Amniotic epithelial cell (primary cell): Measurements from ENCODE around the gene SKP1.

Source experiments
- DNase-seq: peaks from one replicate; pipeline ENCODE4 v3.0.0-alpha.2; 2010; ENCODE audit warnings: low read depth

Gene SKP1

DNA sequence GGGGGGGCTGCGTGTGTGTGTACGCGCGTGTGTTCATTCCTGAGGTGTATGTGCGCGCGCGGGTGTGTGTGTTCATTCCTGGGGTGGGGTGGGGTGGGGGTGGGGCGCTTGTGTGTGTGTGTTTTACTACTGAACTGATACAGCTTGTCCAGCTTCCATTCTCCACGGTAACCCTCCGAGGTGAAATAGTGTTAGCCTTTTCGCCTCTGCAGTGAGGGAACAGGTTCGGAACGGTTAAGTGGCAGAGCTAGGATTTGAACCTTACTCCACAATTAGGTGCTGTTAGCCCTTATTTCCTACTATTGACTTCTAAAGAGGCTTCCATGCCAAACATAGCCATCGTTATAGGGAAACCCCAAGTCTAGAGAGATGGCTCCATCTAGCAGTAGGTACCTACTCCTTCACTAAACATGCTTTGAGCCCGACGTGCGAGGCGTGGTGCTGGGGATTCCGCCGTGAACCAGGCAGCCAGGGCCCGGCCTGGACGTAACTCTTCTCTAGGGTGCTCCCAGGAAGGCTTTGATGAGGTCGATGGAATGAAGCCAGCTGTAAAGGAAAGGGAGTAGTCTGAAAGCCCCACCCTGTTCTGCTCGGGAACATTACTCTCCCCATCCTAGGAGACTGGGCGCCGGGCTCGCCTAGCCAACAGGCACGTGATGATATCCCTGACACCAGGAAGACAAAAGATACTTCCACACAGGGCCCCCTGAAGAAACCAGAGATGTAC, 782 bp upstream of the SKP1 start:
- DNase-seq = peak; percentile 53

GRCh38 chr5:134175921-134176510, 734 bp downstream of the SKP1 start:
- DNase-seq = peak; percentile 34

DNA sequence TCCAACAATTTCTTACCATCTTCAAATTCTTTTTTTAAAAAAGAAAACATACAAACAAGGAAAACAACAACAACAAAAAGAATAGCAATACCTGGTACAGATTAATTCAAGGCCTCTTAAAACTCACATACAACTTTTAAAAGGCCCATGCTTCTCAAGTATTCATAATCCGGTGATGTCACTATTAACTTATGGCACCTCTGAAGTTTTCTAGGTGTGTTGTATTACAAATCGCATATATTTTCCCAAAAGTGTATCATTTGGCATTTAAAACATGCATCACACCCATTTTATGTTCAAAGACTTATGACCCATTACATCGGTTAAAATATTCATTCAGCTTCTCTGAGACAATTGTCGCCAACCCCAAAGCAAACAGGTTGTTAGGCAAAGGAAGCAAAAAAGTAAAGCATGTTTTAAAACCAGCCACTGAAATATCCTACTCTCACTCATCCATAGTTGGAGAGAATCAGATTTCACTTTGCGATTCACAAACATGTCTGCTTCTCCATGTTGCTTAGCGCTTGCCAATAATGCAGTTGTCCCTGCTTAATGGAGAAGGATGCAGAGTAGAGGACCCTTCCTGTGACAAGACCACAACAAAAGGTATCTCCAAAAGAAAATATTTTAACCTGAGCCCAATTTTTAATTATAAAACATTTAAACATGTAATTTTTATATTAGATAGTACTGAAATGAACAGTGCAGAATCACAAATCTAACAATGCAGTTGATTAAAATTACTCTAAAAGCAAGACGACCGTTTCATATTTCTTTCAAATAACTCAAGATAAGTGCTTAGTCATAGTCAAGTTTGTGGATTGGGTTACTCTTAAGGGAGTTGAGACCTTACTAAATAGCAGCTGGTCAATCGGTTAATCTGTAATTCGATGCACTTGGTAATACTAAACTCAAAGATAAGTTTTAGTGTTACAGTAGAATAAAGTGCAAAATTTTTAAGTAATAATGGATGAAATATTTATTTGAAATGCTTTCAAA, 1.6 kb downstream of the SKP1 start:
- peak; percentile 46 for DNase-seq

DNA sequence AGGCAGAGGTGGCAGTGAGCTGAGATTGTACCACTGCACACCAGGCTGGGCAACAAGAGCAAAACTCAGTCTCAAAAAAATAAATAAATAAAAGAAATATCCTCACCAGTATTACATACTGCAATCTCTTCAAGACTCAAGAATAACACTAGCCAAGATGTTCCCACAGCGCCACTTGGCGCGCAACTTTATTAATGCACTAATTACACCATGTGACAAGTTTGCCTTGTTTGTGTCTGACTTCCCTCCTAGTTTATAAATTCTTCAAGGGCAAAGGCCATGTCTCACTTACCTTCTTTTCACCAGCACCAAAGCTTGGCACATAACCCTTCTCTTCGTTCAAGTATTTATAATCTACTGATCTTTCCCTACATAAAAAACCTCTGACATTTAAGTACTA, 4.8 kb downstream of the SKP1 start:
- DNase-seq = no peak

DNA sequence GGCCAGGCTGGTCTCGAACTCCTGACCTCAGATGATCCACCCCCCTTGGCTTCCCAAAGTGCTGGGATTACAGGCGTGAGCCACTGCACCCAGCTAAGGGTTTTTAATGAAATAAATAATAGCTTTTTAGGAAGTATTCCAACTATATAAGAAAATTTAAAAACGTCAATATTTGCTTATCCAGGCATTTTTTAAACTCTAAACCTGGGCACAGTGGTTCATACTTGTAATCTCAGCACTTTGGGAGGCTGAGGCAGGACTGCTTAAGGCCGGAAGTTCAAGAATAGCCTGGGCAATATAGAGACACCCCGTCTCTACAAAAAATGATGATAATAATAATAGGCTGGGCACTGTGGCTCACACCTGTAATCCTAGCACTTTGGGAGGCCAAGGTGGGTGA, 14.2 kb downstream of the SKP1 start:
- no peak for DNase-seq

DNA sequence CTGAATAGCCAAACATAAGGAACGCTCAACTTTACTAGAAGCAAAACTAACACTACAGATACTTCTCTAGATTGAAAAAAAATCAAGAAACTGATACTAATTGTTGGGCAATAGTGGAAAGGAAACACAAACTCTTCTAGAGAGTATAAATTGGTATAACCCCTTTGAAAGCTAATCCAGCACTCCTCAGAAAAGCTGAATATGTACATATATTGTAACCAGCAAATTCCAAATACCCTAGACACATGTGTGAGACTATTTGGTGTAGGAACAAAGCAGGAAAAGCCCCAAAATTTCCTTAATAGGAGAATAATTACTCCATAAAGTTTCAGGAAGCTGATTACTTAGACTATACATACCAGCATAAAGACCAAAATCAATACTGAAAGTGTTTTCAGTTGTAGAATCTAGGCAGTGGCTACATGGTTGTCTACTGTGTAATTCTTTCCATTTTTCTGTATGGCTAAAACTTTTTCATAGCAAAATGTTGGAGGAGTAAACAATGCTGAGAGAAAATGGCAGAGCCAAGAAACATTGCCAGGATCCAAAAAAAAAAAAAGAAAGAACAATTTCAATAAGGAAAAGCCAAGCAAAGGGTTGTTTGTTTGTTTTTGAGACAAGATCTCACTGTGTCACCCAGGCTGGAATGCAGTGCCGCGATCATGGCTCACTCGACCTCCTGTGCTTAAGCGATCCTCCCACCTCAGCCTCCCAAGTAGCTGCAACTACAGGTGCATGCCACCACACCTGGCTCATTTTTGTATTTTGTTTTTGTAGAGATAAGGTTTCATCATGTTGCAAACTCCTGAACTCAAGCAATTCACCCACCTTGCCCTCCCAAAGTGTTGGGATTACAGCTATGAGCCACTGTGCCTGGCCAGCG, 15.0 kb downstream of the SKP1 start:
- DNase-seq = no peak

DNA sequence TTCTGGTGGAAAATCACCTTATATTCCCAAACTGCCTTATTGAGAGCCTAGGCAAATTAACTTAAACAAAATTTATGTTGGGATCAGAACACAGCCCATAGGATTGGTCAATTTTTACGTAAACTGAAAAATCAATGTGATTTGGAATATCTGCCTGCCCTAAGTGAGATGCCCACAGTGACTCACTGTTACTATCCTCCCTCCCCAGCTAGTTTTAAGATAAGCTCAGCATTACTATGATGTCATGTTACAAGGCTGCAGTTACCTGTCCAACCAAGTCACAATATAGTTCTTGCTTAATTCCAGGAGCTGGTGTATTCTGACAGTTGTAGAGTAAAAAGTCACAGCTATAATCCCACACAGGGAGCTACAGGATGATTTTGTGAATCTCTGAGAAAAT, 23.1 kb downstream of the SKP1 start:
- peak; percentile 65 for DNase-seq

- DNase-seq = no peak
Measured at GRCh38 chr5:134153241-134153640, 23.5 kb downstream of the SKP1 start.

- peak; percentile 51 for DNase-seq
Measured at GRCh38 chr5:134152173-134152832, 24.4 kb downstream of the SKP1 start.

GRCh38 chr5:134151723-134152122, 25.0 kb downstream of the SKP1 start:
- DNase-seq = peak; percentile 71

DNA sequence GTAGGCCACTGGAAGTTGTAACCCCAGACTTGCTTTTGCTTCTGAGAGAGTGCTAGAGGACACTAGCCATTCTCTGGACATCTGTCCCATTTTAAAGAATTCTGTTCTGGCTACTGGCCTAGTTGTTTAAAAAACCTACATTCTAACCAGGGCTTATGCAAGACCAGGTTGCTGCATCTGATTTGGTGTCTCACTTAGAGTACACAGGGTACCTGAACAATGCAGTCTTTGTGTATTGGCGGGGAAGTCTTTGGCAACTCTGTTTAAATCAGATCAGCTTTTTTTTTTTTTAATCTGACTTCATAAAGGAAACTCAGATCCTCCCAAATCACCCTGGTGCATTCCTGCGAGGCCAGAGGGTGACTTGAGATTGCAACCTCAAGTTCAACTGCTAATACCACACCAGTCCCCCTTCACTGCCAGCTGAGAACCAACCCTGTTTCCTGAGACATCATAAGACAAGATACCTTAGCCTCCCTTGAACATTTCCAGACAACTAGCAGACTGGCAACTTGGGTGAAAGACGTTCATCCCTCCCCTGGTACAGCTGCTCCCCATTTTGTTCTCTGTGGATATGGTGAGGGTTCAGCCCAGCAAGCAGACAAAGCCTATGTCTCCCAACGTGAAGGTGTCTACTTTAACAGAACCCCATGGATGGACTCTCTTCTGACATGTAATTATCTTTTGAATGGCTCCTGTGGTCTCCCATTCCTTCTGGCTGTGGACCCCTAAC, 27.0 kb downstream of the SKP1 start:
- DNase-seq = peak; percentile 29

DNA sequence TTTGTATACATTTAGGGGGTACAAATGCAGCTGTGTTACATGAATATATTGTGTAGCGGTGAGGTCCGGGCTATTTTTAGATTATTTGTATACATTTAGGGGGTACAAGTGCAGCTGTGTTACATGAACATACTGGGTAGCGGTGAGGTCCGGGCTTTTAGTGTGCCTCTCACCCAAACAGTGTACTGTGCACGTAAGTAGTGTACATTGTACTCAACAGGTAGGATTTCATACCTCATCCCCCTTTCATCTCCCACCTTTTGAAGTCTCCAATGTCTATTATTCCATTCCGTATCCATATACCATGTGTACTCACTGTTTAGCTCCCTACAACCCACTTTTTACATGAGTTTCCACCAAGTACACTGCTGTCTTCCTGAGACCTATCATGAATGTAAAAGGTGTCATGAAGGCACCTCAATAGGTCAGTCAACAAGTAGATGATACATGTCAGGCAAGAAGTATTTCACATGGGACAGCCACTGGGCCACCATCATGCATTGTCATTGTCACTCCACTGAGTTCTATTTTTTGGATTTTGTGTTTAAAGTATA, 27.7 kb downstream of the SKP1 start:
- DNase-seq = no peak

DNA sequence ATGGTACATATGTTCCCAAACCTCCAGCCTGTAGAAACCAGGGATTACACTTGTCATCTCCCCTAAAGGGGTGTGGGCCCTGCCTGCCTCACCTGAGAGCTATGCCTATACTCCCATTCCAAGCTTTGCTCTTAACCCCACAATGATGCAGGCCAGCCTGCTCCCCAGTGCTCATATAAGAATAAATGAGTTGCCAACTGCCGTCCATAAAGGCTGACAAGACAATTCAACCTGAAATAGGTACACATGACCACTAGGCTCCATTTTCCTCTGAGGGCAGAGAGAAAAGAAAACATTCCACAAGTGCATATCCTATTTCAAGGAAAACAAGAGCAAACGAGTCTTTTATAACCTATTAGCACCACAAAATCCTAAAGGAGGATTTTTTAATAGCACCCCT, 28.4 kb downstream of the SKP1 start:
- DNase-seq = no peak

- DNase-seq = no peak
Measured at GRCh38 chr5:134146651-134147518, 29.9 kb downstream of the SKP1 start.

DNA sequence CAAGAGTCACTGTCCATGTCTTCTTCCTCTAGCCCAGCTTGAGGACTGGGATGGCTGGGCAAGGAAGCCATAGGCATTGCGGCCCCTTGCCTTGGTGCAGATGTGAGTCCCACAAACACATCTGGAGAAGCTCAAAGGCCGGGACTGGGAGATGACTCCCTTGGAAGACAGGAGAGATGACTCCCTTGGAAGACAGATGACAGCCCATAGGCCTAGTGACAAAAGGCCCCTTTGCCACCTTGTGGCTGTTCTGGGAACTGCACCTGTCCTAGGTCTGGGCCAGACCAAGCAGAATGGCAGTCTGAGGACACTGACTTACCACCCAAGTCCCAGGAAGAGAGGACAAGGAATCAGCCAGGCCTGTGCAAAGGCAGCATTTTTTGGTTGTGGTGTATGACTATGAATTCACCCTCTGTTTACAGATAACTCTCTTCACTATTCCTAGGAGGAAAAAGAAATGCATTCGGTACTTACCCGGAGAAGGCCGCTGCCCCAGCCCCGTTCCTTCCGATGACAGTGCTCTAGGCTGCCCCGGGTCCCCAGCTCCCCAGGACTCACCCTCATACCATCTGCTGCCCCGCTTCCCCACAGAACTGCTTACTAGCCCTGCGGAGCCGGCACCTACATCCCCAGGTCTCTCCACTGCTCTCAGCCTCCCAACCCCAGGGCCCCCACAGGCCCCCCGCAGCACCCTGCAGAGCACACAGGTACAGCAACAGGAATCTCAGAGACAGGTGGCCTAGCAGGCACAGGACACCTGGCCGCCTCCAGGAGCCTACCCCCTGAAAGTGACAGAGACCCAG, 30.8 kb downstream of the SKP1 start:
- DNase-seq = peak; percentile 54

GRCh38 chr5:134145041-134145757, 31.6 kb downstream of the SKP1 start:
- DNase-seq = no peak
